GM18520 (cell line): ENCODE measurements around the gene ZSWIM5.
"Not testable (repeated sequence)": the region's sequence is repeated elsewhere in the genome, so short reads cannot be mapped to it uniquely, and the experiment has no call there.

Experiments used
- ATAC-seq: cut with Tn5 transposase; IDR thresholded peaks from one replicate; pipeline ENCODE4 v1.9.1; 2021; ENCODE audit not compliant: unreplicated experiment

ZSWIM5 gene

GRCh38 chr1:45205910-45206721, at the start of gene ZSWIM5:
TSS of gene ZSWIM5 (minus strand) at chr1:45206605. CDS start at chr1:45206350, 255 bp downstream.
- no peak for ATAC-seq

- no peak for ATAC-seq
Observed at GRCh38 chr1:45254490-45254889, 48.1 kb upstream of the ZSWIM5 start.

DNA sequence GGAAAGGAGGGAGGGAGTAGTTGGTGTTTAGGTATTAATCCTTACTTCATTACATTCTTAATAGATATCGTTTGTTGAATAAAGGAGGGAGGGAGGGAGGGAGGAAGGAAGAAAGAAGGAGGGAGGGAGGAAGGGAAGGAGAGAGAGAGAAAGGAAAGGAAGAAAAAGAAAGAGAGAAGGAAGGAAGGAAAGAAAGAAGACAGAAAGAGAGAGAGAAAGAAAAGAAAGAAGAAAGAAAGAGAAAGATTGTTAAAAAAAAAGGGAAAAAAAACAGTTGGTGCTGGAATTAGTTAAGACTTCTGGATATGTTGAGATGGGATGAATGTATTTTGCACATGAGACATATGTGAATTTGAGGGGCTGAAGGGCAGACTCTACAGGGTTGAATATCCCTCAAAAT, 44.1 kb upstream of the ZSWIM5 start:
- ATAC-seq, result no peak

DNA sequence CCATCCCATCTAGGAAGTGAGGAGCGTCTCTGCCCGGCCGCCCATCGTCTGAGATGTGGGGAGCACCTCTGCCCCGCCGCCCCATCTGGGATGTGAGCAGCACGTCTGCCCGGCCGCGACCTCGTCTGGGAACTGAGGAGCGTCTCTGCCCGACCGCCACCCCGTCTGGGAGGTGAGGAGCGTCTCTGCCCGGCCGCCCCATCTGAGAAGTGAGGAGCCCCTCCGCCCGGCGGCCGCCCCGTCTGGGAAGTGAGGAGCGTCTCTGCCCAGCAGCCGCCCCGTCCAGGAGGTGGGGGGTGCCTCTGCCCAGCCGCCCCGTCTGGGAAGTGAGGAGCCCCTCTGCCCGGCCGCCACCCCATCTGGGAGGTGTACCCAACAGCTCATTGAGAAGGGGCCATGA, 41.6 kb upstream of the ZSWIM5 start:
- not testable (repeated sequence) for ATAC-seq

DNA sequence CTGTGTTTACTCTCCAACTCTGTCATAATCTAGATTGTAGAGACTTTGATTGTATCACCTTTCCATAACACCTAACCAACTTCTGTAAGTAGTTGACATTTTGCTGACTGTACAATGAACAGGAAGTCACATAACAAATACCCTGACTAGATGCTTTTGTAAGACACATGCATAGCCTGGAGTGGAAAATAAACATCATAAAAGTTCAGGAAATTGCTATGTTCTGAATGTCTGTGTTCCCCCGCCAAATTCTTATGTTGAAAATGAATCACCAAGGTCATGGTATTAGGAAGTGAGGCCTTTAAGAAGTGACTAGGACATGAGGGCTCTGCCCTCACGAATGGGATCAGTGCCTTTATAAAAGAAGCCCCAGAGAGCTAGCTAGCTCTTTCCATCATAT, 40.4 kb upstream of the ZSWIM5 start:
- no peak for ATAC-seq

DNA sequence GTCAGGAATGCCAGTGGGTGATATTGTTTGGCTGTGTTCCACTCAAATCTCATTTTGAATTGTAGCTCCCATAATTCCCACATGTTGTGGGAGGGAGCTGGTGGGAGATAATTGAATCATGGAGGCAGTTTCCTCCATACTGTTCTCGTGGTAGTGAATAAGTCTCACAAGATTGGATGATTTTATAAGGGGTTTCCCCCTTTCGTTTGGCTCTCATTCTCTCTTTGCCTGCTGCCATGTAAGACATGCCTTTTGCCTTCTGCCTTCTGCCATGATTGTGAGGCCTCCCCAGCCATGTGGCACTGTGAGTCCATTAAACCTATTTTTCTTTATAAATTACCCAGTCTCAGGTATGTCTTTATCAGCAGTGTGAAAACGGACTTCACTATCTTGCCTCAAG, 40.0 kb upstream of the ZSWIM5 start:
- ATAC-seq, result not testable (repeated sequence)

GRCh38 chr1:45244660-45245059, 38.3 kb upstream of the ZSWIM5 start:
- no peak for ATAC-seq

DNA sequence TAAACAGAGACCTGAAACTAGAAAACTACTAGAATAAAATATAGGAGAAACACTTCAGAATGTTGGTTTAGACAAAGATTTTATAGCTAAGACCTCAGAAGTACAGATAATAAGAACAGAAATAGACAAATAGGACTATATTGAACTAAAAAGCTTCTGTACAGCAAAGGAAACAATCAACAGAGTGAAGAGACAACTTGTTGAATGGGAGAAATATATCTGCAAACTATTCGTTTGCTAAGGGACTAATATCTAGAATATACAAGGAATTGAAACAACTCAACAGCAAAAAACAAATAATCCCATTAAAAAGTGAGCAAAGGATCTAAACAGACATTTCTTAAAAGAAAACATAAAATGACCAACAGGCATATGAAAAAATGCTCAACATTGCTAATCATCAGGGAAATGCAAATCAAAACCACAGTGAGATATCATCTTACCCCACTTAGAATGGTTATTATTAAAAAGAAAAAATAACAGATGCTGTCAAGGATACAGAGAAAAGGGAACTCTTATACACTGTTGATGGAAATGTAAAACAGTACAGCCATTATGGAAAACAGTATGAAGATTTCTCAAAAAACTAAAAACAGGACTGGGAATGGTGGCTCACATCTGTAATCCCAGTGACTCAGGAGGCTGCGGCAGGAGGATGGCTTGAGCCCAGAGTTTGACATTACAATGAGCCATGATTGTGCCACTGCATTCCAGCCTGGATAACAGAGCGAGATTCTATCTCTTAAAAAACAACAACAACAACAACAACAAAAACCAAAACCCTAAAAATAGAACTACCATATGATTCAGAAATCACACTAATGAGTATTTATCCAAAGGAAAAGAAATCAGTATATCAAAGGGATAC, 37.3 kb upstream of the ZSWIM5 start:
- no peak for ATAC-seq

- ATAC-seq, result no peak
Observed at GRCh38 chr1:45238846-45239245, 32.4 kb upstream of the ZSWIM5 start.

- no peak for ATAC-seq
Observed at GRCh38 chr1:45236136-45236535, 29.7 kb upstream of the ZSWIM5 start.

- ATAC-seq, result no peak
Observed at GRCh38 chr1:45230537-45230936, 24.1 kb upstream of the ZSWIM5 start.

- ATAC-seq, result no peak
Observed at GRCh38 chr1:45225598-45225997, 19.2 kb upstream of the ZSWIM5 start.

- ATAC-seq, result not testable (repeated sequence)
Observed at GRCh38 chr1:45223710-45224109, 17.3 kb upstream of the ZSWIM5 start.

- no peak for ATAC-seq
Observed at GRCh38 chr1:45221716-45222115, 15.3 kb upstream of the ZSWIM5 start.

DNA sequence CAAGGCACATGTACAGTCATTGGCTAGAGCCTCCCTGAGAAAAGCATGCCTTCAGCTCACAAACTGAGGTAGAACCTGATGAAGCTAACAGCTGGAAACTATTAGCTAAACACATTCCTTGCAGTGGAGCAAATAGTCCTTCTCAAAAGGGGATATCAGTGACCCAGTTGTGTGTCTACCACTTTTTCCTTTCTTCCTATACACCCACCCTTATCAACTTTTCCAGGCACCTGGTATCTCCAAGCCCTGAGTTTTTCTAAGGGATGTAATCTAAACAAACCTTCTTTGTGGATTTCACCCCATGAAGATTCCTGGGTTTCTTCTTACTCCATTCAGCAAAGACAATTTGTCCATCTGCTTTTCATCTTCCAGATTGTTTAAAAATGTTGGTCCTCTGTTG, 10.5 kb upstream of the ZSWIM5 start:
- no peak for ATAC-seq

GRCh38 chr1:45216200-45216541, 9.8 kb upstream of the ZSWIM5 start:
- ATAC-seq, result no peak

DNA sequence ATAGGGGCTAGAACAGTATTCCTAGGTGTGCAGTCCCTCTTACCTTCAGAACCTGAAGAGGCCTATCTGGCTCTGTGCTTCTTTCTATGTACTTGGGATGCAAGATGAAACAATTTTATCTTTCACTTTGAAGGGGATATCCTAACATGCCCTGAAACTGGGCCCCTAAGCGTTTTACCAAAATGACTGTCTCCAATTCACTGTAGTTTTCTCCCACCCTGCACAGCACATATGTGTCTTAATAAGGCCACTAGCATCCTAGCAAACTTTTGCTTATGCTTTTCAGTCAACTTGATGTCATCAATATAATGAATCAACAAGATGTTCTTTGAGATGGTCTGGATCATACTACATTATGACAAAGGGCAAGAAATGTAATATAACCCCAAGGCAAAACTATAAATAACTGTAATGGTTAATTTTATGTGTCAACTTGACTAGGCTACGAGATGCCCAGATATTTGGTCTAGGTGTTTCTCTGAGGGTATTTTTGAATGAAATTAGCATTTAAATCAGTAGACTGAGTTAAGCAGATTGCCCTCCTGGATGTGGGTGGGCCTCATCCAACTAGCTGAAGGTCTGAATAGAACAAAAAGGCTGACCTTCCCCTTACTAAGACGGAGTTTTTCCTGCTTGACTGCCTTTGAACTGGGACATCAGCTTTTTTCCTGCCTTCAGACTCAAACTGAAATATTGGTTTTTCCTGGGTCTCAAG, 9.2 kb upstream of the ZSWIM5 start:
- no peak for ATAC-seq

GRCh38 chr1:45213892-45214291, 7.5 kb upstream of the ZSWIM5 start:
- ATAC-seq, result no peak

DNA sequence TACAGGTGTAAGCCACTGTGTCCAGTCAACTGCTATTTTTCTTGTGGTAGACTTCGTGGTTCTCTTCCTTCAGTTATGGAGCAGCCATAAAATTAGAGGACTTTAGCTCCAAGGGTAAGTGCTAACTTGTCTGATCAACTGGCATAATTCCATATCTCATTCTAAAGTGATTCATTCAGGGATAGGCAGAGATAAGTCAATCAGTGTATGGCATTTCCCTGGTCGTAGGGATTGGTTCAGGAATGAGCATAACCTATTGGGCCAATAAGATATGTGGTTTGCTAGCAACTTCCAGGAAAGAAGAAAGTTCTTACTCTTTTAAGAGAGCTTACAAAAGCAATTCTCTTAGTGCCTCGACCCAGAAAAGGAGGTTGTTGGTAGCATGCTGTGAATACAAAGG, 4.7 kb upstream of the ZSWIM5 start:
- ATAC-seq, result no peak

DNA sequence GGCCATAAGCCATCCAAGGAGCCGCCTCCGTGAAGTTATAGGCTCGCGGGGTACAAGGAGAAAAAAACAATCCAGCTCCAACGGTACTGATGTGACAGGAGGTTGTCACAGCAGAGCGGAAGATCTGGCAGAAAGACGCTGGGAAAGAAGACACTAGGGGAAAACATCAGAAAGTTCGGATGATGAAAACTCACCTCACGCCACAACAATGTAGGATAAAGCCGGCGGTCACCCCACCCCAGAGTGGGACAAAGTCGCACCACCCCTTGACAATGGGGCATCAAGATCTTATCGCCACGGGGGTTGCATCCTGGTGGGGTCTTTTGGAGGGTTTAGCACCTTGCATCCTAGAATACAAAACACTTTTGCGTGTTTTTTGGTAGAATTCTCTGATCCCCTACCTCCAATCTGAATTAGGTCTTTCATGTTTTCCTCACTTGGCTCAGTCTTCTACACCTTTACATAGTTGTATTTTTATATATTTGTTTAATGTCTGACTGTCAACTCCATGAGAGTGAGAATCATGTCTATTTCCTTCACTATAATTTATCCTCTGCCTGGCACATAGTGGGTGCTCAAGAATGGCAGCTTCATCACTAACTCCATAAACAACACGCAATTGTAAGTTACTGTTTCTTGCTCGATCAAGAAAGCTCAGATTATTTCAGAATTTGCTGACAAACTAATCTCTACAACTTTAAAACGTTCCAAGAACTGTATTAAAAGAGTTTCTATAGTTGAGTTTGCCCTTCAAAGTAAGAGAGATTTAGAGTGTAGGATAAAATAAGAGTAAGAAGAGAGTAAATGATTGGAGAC, 611 bp upstream of the ZSWIM5 start:
- no peak for ATAC-seq
